Esophagus squamous epithelium (tissue), 5 donors: ENCODE measurements around the gene TTYH3. TPM values are rescaled to one million over a fixed set of nuclear protein-coding genes. Genes with fewer than 3 reads are reported as not detected.
A peak's percentile ranks its signal among the peaks of the same experiment; 100 is the strongest.

Source experiments
- DNase-seq: peaks from one replicate; lab custom pipeline; 2025; lab: John Stamatoyannopoulos, UW
- H3K27ac ChIP-seq, 4 donors: fragments of 200-600 bp; sonication (generic); one replicate each; pipeline ENCODE4 v1.5.1; 2016 to 2019; ENCODE audit warnings: mild to moderate bottlenecking in 1 of 4
- H3K27me3 ChIP-seq, 4 donors: fragments of 200-600 bp; sonication (generic); 1 replicate in 3 of 4; 2 replicates in 1 of 4; pipeline versions ENCODE4 v1.5.1 to v1.6.0; 2017 to 2021; ENCODE audit warnings: antibody characterized with exemption in 1 of 4
- H3K36me3 ChIP-seq, 3 donors: fragments of 200-600 bp; sonication (generic); one replicate each; pipeline ENCODE4 v1.5.1; 2016 to 2019
- H3K4me1 ChIP-seq, 3 donors: fragments of 200-600 bp; sonication (generic); one replicate each; pipeline ENCODE4 v1.5.1; 2017 to 2019
- H3K4me3 ChIP-seq, 4 donors: fragments of 200-600 bp; sonication (generic); 1 replicate in 3 of 4; 2 replicates in 1 of 4; pipeline ENCODE4 v1.5.1; 2016 to 2019; ENCODE audit warnings: mild to moderate bottlenecking in 2 of 4, moderate library complexity in 1 of 4
- H3K9me3 ChIP-seq, 3 donors: fragments of 200-600 bp; sonication (generic); one replicate each; pipeline ENCODE4 v1.5.1; 2016 to 2019
- POLR2A ChIP-seq, 4 donors: fragments of 450-650 bp; IDR thresholded peaks; one replicate each; pipeline ENCODE4 v1.6.1; 2017; ENCODE audit warnings: antibody characterized with exemption in 4 of 4, mild to moderate bottlenecking in 4 of 4, moderate library complexity in 3 of 4
- WGBS, 2 donors: methylation state at CpG; one replicate each; pipeline ENCODE4 v1.1.5; 2018; 5-methylcytosine and 5-hydroxymethylcytosine counted together
- intact Hi-C: fragments of 100-400 bp; cut with DNase I; formaldehyde crosslinking; loops from one replicate; pipeline ENCODE4 v1.15.0; 2022
- total RNA-seq, 4 donors: library from RNA; depleted of rRNA; stranded (reverse); fragments of >200 nt; gene quantifications; one replicate each; pipeline ENCODE4 v1.1.0, GENCODE V29; 2016
- TF ChIP-seq, protein P1 (sequence below), 6 experiments: fragments of 450-650 bp in 4 of 6; fragments of 200-600 bp in 2 of 6; sonication (generic) in 2 of 6; IDR thresholded peaks; one replicate each; pipeline ENCODE4 v1.5.1; 2016 to 2019; ENCODE audit warnings: antibody characterized with exemption in 6 of 6, mild to moderate bottlenecking in 4 of 6, moderate library complexity in 4 of 6
- donor health status: DM: yes; HTN: yes; CAD: no.

Gene TTYH3
- total RNA-seq, 4 donors from 2014 or later: 4.7 to 23.1 (median 10.2) TPM

DNA sequence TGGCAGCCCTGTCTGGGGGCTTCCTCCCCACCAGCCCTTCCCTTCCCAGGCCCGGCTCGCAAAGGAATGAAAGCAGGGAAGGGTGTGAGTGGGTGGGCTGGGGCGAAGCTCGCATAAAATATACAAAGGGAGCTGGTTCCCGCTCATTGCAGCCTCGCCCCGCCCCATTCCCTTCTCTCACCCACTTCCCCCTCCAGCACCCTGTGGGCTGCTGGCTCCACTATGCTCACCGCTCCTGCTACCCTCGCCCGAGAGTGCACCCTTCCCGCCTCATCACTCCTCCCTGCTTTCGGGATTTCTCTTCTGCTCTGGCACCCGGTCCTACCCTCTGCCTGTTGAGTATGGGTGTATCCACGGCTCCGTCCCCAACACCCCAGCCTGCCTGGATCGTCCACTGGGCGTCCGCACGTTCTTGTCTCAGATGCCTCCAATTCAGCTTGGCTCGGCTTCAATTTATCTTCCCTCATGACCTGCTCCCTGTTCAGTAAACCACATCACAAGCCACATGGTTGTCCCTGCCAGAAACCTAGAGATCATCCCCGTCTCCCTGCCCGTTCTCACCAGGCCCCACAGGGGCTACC is 14.4 kb upstream of the TTYH3 start:
- no peak for DNase-seq
- intact Hi-C loops: no loop called here
- Histone ChIP-seq H3K27ac (no peak overlapping the region), H3K4me1 (peaks cover 25 to 71% (median 31%) of the 10 kb centered on the region in 3 donors), H3K4me3 (peak overlapping the region in 1 of 4 donors; percentile 32), H3K36me3 (no peaks in the 10 kb centered on the region), H3K27me3 (peaks cover 0 to 41% (median 0%) of the 10 kb centered on the region in 4 donors), H3K9me3 (no peaks in the 10 kb centered on the region)
- TF ChIP-seq POLR2A (IDR thresholded peaks at IDR 0.05): no peak
- TF ChIP-seq, protein P1, sequence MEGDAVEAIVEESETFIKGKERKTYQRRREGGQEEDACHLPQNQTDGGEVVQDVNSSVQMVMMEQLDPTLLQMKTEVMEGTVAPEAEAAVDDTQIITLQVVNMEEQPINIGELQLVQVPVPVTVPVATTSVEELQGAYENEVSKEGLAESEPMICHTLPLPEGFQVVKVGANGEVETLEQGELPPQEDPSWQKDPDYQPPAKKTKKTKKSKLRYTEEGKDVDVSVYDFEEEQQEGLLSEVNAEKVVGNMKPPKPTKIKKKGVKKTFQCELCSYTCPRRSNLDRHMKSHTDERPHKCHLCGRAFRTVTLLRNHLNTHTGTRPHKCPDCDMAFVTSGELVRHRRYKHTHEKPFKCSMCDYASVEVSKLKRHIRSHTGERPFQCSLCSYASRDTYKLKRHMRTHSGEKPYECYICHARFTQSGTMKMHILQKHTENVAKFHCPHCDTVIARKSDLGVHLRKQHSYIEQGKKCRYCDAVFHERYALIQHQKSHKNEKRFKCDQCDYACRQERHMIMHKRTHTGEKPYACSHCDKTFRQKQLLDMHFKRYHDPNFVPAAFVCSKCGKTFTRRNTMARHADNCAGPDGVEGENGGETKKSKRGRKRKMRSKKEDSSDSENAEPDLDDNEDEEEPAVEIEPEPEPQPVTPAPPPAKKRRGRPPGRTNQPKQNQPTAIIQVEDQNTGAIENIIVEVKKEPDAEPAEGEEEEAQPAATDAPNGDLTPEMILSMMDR (IDR thresholded peaks at IDR 0.05): no peak
- WGBS, 2 donors: 29 to 36% methylated on average over 18 to 20 of the region's 22 CpGs

DNA sequence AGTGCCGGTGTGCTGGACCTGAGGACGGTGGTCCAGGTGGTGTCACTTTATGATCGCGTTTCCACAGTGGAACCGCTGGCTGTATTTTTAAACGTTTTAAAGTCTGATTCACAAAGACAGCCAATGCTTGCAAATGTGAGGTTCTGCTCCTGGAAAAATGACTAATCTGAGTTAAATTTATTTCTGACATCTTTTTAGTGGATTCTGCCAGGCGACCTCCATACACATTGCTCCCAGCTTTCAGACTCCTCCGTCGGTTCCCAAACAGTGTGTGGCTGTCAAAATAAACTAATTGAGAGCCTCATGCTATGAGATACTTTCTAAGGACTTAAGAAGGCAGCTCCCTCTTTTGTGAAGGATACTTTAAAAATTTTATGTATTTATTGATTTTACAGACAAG is 12.7 kb upstream of the TTYH3 start:
- no peaks in the 10 kb centered on the region for H3K36me3 ChIP-seq
- WGBS, 2 donors: 64 to 74% methylated on average over 9 of the region's 9 CpGs
- intact Hi-C loops: no loop called here
- no peak for DNase-seq
- H3K27me3 ChIP-seq: peaks cover 0 to 58% (median 0%) of the 10 kb centered on the region in 4 donors
- no peaks in the 10 kb centered on the region for H3K9me3 ChIP-seq
- H3K27ac ChIP-seq: no peak overlapping the region
- no peak for TF ChIP-seq POLR2A (IDR thresholded peaks at IDR 0.05)
- TF ChIP-seq, protein P1 (IDR thresholded peaks at IDR 0.05): no peak
- no peak overlapping the region for H3K4me3 ChIP-seq
- H3K4me1 ChIP-seq: peaks cover 24 to 75% (median 37%) of the 10 kb centered on the region in 3 donors

DNA sequence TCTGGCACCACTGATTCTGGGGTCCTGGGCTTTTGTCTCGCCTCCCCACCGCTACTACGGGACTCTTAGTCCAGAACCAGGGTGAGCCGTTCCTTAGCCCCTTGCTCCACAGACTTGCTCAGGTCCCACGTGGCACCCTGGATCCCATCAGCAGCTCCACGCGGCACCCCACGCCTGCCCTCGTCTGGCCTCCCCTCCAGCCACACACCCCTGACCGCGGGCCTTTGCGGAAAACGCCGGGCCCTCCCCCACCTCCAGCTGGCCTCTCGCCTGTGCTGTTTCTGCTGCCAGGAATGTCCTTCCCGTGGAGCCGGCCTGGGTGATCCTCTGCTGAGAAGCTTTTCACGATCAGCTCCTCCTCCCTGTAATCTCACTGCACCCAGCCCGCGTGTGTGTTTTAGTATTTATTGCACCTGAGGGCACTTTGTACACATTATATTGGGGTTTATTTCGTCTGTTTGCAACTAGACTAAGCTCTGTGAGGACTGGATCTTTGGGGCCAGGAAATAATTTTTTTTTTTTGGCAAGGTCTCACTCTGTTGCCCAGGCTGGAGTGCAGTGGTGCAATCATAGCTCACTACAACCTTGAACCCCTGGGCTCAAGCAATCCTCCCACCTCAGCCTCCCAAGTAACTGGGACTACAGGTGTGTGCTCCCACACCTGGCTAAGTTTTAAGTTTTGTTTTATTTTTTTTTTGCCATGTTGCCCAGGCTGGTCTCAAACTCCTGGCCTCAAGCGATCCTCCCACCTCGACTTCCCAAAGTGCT is 10.5 kb upstream of the TTYH3 start:
- 47 to 56% methylated on average over 6 to 20 of the region's 23 CpGs for WGBS, 2 donors
- H3K27ac ChIP-seq: no peak overlapping the region
- H3K36me3 ChIP-seq: no peaks in the 10 kb centered on the region
- TF ChIP-seq, protein P1 (IDR thresholded peaks at IDR 0.05): no peak
- no peak for TF ChIP-seq POLR2A (IDR thresholded peaks at IDR 0.05)
- H3K27me3 ChIP-seq: peaks cover 0 to 61% (median 0%) of the 10 kb centered on the region in 4 donors
- H3K4me3 ChIP-seq: no peak overlapping the region
- peaks cover 24 to 66% (median 37%) of the 10 kb centered on the region in 3 donors for H3K4me1 ChIP-seq
- intact Hi-C loops: no loop called here
- no peak for DNase-seq
- no peaks in the 10 kb centered on the region for H3K9me3 ChIP-seq

DNA sequence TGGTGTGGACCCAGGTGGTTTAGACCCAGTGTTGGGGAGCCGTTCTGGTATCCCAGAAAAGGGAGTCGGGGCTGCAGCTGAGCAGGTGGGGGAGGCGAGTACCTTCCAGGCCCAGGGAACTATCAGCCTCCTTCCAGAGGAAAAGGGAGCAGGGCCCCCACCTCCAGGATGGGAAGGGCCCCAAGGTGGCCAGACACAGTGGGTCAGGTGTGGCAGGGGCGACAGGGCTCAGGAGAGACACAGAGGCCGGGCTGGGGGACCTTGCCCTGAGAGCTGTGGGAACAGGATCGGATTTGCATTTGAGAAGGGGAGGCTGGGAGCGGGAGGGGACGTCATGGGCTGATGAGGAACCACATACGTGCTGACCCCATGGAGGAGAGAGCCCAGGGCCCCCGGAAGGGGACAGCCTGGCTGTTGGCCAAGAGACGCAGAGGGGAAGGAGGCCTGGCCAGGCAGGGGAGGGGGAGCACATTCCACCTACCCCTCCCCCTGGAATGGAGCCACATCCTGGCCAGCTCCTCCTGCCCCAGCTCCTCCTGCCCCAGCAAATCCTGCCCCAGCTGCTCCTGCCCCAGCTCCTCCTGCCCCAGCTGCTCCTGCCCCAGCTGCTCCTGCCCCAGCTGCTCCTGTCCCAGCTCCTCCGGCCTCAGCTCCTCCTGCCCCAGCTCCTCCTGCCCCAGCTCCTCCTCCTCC is 9.7 kb upstream of the TTYH3 start:
- TF ChIP-seq POLR2A (IDR thresholded peaks at IDR 0.05): no peak
- TF ChIP-seq, protein P1 (IDR thresholded peaks at IDR 0.05): no peak
- 55 to 59% methylated on average over 6 to 10 of the region's 12 CpGs for WGBS, 2 donors
- no peak for DNase-seq
- intact Hi-C loops: no loop called here
- no peaks in the 10 kb centered on the region for H3K9me3 ChIP-seq
- no peak overlapping the region for H3K4me3 ChIP-seq
- peaks cover 23 to 66% (median 31%) of the 10 kb centered on the region in 3 donors for H3K4me1 ChIP-seq
- H3K27ac ChIP-seq: no peak overlapping the region
- no peaks in the 10 kb centered on the region for H3K36me3 ChIP-seq
- H3K27me3 ChIP-seq: peaks cover 0 to 61% (median 0%) of the 10 kb centered on the region in 4 donors
